ENCODE data around the gene MYRF.

MYRF gene

GRCh38 chr11:61760946-61761345 is 8.5 kb downstream of the MYRF start:
- no peak for DNase-seq (ENCODE audit: low read depth)

- DNase-seq (ENCODE audit: low read depth) = no peak
These were observed 9.2 kb downstream of the MYRF start for GRCh38 chr11:61761440-61762222.

- DNase-seq (ENCODE audit: low read depth) = no peak
These were observed 9.8 kb downstream of the MYRF start for GRCh38 chr11:61762223-61762615.

DNA sequence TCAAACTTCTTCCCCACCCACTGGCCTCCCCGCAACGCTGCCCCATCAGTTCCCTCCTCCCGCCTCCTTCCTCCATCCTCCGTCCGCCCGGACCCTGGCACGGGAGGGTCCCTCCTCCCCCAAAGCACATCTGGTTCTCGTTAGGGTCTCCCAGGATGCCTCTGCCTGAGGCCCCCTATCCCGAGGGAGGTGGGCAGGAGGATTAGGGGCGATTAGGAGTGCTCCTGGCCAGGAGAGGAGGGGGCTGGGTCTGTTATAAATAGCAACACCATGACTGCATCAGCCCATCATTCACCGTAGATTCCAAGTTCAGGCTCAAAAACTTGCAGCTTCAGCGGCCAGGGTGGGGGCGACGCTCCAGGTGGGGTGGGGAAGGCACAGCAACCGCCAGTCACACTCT is 10.4 kb downstream of the MYRF start:
- no peak for DNase-seq (ENCODE audit: low read depth)

GRCh38 chr11:61763930-61764605 is 11.6 kb downstream of the MYRF start:
- DNase-seq (ENCODE audit: low read depth) = no peak

GRCh38 chr11:61764606-61765260 is 12.3 kb downstream of the MYRF start:
- DNase-seq (ENCODE audit: low read depth) = no peak

DNA sequence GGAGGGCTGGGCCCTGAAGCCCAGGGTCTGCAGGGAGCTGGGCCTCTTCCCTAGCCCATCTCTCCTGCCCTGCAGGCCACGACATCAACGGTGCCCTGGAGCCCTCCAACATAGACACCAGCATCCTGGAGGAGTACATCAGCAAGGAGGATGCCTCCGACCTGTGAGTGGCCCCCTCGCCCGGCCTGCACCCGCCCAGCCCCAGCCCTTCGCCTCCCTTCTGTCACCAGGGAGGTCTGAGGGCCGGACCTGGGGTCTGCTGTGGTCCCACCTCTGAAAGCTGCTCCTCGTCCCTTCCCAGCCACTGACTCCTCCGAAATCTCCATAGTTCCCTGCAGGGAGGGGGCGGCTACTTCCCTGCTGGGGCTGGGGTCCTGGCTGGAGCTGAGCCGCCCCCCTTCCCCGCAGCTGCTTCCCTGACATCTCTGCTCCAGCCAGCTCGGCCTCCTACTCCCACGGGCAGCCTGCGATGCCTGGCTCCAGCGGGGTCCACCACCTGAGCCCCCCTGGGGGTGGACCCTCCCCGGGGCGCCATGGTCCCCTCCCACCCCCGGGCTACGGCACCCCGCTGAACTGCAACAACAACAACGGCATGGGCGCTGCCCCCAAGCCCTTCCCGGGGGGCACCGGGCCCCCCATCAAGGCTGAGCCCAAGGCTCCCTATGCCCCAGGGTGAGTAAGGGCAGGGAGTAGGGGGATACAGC is 13.3 kb downstream of the MYRF start:
- no peak for DNase-seq (ENCODE audit: low read depth)

GRCh38 chr11:61766353-61766841 is 14.0 kb downstream of the MYRF start:
- DNase-seq (ENCODE audit: low read depth) = no peak

GRCh38 chr11:61768376-61769076 is 16.1 kb downstream of the MYRF start:
- DNase-seq (ENCODE audit: low read depth) = no peak

- DNase-seq (ENCODE audit: low read depth) = no peak
These were observed 16.9 kb downstream of the MYRF start for GRCh38 chr11:61769169-61769920.

DNA sequence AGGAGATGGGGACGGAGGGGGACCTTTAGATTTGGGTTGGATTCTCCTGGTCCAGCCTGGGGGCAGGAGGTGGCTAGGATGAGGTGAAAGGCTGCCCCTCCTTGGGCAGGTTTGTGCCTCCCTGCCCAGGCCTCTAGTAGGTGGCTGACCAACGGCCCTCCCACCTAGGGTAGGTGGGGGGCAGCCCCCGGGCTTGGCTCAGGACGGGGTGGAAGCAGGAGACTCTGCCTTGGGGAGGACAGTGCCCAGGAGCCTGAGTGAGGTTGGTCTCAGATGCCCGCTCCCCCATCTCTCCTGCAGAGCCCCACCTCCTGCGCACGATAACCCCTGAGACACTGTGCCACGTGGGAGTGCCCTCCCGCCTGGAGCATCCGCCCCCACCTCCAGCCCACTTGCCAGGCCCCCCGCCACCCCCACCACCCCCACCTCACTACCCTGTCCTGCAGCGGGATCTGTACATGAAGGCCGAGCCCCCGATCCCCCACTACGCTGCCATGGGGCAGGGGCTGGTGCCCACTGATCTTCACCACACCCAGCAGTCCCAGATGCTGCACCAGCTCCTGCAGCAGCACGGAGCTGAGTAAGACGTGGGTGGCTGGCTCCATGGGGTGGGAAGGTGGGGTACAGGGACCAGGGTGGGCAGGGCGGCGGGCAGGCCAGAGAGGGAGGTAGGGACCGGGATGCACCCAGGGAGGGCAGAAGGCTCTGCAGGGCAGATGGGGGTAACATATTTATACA is 17.7 kb downstream of the MYRF start:
- no peak for DNase-seq (ENCODE audit: low read depth)

DNA sequence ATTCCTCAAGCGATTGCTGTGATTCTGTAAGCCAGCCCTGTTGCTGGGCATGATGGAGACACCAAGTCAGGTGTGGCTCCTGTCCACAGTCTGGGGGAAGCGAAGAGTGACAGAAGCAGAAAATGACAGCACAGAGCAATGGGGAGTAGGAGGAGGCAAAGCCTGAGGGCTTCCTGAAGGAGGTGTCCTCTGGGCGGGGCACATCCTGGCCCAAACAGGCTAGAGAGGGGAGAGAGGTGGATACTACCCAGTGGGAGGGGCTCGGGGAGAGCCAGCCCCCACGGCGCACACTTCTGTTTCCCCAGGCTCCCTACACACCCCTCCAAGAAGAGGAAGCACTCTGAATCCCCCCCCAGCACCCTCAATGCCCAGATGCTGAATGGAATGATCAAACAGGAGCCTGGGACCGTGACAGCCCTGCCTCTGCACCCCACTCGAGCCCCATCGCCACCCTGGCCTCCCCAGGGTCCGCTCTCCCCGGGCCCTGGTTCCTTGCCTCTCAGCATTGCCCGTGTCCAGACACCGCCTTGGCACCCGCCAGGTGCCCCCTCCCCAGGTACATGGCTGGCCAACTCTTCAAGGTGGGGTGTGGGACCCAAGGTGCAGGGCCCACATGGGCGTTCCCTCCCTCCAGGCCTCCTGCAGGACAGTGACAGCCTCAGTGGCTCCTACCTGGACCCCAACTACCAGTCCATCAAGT is 18.9 kb downstream of the MYRF start:
- DNase-seq (ENCODE audit: low read depth) = no peak

- no peak for DNase-seq (ENCODE audit: low read depth)
These were observed 19.6 kb downstream of the MYRF start for GRCh38 chr11:61771985-61772455.

GRCh38 chr11:61773356-61773755 is 20.9 kb downstream of the MYRF start:
- no peak for DNase-seq (ENCODE audit: low read depth)

DNA sequence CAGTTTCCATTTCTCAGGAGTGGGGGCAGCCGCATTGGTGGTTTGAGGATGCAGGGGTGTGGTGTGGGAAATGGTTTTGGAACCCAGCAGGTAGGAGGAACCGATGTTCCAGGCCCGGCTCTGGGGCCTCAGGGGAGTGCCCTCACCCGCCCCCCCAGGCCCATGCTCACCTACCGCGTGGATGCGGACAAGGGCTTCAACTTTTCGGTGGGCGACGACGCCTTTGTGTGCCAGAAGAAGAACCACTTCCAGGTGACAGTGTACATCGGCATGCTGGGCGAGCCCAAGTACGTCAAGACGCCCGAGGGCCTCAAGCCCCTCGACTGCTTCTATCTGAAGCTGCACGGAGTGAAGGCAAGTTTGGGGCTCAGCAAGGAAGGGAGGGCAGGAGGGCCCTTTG is 21.4 kb downstream of the MYRF start:
- DNase-seq (ENCODE audit: low read depth) = no peak

GRCh38 chr11:61774411-61774810 is 22.0 kb downstream of the MYRF start:
- DNase-seq (ENCODE audit: low read depth) = no peak

GRCh38 chr11:61775106-61775505 is 22.7 kb downstream of the MYRF start:
- DNase-seq (ENCODE audit: low read depth) = no peak

- no peak for DNase-seq (ENCODE audit: low read depth)
These were observed 23.4 kb downstream of the MYRF start for GRCh38 chr11:61775606-61776554.
